Lung (tissue), 12 donors: Measurements from ENCODE around the gene HDAC8. TPM values are rescaled to one million over a fixed set of nuclear protein-coding genes. Genes with fewer than 3 reads are reported as not detected.

Source experiments
- ATAC-seq: fragments of 200-7000 bp; cut with Tn5 transposase; one replicate; pipeline ENCODE4 v1.9.1; 2020; ENCODE audit warnings: moderate number of reproducible peaks; ENCODE audit not compliant: insufficient read depth, low FRiP score
- DNase-seq, 3 donors: peaks; one replicate each; pipeline ENCODE4 v3.0.0-alpha.2; 2013 to 2017
- H3K27ac ChIP-seq, 2 donors: one replicate each; pipeline ENCODE4 v1.5.1; 2013; ENCODE audit warnings: mild to moderate bottlenecking in 2 of 2, moderate library complexity in 2 of 2, control low read depth in 1 of 2, inconsistent platforms in 1 of 2, low read depth in 1 of 2, low read length in 1 of 2
- H3K27me3 ChIP-seq, 3 donors: one replicate each; pipeline ENCODE4 v1.5.1; 2013; ENCODE audit warnings: low read length in 2 of 3; ENCODE audit not compliant: control insufficient read depth in 3 of 3, insufficient read depth in 3 of 3
- H3K36me3 ChIP-seq, 4 donors: one replicate each; pipeline ENCODE4 v1.5.1; 2013; ENCODE audit warnings: low read length in 4 of 4, mild to moderate bottlenecking in 1 of 4, moderate library complexity in 1 of 4; ENCODE audit not compliant: control insufficient read depth in 4 of 4, insufficient read depth in 4 of 4
- H3K4me1 ChIP-seq, 5 donors: one replicate each; pipeline ENCODE4 v1.5.1; 2013; ENCODE audit warnings: low read length in 5 of 5, mild to moderate bottlenecking in 2 of 5, moderate library complexity in 1 of 5; ENCODE audit not compliant: control insufficient read depth in 5 of 5, insufficient read depth in 5 of 5
- H3K4me3 ChIP-seq: one replicate; pipeline ENCODE4 v1.5.1; 2013; ENCODE audit warnings: mild to moderate bottlenecking, control low read depth, moderate library complexity
- H3K9ac ChIP-seq, 2 donors: one replicate each; pipeline ENCODE4 v1.5.1; 2013; ENCODE audit warnings: low read length in 2 of 2, control low read depth in 1 of 2; ENCODE audit not compliant: insufficient read depth in 1 of 2
- H3K9me3 ChIP-seq, 4 donors: one replicate each; pipeline ENCODE4 v1.5.1; 2013; ENCODE audit warnings: low read length in 3 of 4, mild to moderate bottlenecking in 1 of 4, moderate library complexity in 1 of 4; ENCODE audit not compliant: control insufficient read depth in 4 of 4, insufficient read depth in 3 of 4
- WGBS, 2 donors: extraction: QIAGEN DNeasy Blood & Tissue Kit; methylation state at CpG; one replicate each; pipeline ENCODE4 v1.1.7; 2013; 5-methylcytosine and 5-hydroxymethylcytosine counted together
- polyA plus RNA-seq, 2 donors: library from polyadenylated mRNA; stranded (reverse); fragments of 200-250 nt; gene quantifications; one replicate each; pipeline ENCODE4 v1.2.1, GENCODE V29; 2013
- total RNA-seq, 2 donors: library from RNA; depleted of rRNA in 1 of 2; stranded (reverse); fragments of >200 nt in 1 of 2; gene quantifications; one replicate each; pipeline ENCODE4 v1.2.1, GENCODE V29; 2014 to 2021
- TF ChIP-seq, protein P1 (sequence below): IDR thresholded peaks from 2 replicates; pipeline ENCODE4 v1.5.1; 2012; ENCODE audit warnings: mild to moderate bottlenecking; ENCODE audit errors: control extremely low read depth, extremely low read depth
- donor health status: control.
- donor health status: control.
- donor health status: Bipolar disorder and iron deficiency.
- donor health status: healthy.
- donor health status: DM: yes; HTN: yes; CAD: no.

HDAC8 gene
- total and polyA plus RNA-seq, 4 donors = 17.4 to 60.6 (median 38.5) TPM

DNA sequence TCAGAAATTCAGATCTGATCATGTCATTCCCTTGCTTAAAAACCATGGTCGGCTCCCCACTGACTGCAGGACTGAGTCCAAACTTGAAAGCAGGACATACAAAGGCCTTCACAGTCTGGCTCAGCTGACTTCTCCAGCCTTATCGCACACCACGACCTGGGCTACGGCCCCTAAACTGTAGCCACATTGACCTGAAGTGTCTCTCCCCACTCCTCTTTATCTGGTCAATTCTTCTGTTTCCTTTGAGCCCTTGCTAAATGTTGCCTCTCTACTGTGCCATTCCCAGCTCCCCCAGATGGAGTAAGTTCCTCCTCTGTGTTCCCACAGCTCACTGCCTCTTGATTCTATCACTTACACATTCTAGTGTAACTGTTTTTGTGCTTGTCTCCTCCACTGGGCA, 206.5 kb downstream of the HDAC8 start:
- 87 to 93% methylated on average over 4 of the region's 4 CpGs for WGBS, 2 donors
- Histone ChIP-seq H3K9me3 (peaks cover 0 to 2% (median 0%) of the 10 kb centered on the region in 4 donors), H3K27me3 (peaks cover 0 to 26% (median 26%) of the 10 kb centered on the region in 3 donors), H3K36me3 (peaks cover 0 to 3% (median 1%) of the 10 kb centered on the region in 4 donors), H3K4me1 (no peaks in the 10 kb centered on the region), H3K27ac (no peak overlapping the region), H3K9ac (no peak overlapping the region), H3K4me3 (no peak overlapping the region)
- DNase-seq = no peak
- no peak for ATAC-seq
- TF ChIP-seq, protein P1, sequence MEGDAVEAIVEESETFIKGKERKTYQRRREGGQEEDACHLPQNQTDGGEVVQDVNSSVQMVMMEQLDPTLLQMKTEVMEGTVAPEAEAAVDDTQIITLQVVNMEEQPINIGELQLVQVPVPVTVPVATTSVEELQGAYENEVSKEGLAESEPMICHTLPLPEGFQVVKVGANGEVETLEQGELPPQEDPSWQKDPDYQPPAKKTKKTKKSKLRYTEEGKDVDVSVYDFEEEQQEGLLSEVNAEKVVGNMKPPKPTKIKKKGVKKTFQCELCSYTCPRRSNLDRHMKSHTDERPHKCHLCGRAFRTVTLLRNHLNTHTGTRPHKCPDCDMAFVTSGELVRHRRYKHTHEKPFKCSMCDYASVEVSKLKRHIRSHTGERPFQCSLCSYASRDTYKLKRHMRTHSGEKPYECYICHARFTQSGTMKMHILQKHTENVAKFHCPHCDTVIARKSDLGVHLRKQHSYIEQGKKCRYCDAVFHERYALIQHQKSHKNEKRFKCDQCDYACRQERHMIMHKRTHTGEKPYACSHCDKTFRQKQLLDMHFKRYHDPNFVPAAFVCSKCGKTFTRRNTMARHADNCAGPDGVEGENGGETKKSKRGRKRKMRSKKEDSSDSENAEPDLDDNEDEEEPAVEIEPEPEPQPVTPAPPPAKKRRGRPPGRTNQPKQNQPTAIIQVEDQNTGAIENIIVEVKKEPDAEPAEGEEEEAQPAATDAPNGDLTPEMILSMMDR = no peak

DNA sequence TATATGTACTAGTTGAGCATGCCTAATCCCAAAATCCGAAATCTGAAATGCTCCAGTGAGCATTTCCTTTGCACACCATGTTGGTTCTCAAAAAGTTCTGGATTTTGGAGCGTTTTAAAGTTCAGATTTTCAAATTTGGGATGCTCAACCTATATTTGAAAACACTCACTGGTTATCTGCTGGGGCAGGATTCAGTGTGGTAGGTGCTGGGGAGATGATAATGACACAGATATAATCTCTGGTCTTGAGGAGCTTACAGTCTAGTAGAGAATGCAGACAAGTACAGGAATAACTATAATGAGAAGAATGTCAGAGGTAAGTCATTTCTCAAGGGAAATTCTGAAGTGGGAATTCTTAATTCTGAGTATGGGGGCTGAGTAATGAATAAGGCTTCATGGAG, 207.5 kb downstream of the HDAC8 start:
- TF ChIP-seq, protein P1 = no peak
- peaks cover 0 to 2% (median 0%) of the 10 kb centered on the region in 4 donors for H3K9me3 ChIP-seq
- peaks cover 0 to 29% (median 26%) of the 10 kb centered on the region in 3 donors for H3K27me3 ChIP-seq
- H3K9ac ChIP-seq = no peak overlapping the region
- H3K36me3 ChIP-seq = peaks cover 0 to 3% (median 1%) of the 10 kb centered on the region in 4 donors
- no peak overlapping the region for H3K4me3 ChIP-seq
- H3K27ac ChIP-seq = no peak overlapping the region
- H3K4me1 ChIP-seq = no peaks in the 10 kb centered on the region
- WGBS, 2 donors = 65 to 89% methylated on average over 2 of the region's 2 CpGs
- no peak for ATAC-seq
- no peak for DNase-seq

DNA sequence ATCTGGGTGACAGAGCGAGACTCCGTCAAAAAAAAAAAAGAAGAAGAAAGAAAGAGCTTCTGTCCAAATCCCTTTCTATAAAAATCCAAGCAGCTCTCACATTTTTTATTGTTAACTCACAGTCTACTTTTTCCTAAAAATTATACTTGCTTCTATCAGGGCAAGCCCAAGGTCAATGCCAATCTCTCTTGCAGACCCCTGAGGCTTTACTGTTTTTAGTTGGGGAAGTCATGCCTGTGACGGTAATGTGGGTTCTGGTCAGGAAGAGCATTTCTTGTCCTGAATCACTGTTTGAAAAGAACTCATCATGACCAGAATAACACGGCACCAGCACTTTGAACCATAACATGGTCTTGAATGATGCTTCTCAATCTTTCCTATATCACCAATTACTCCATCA, 212.3 kb downstream of the HDAC8 start:
- Histone ChIP-seq H3K4me3 (no peak overlapping the region), H3K27ac (no peak overlapping the region), H3K36me3 (peaks cover 0 to 3% (median 0%) of the 10 kb centered on the region in 4 donors), H3K4me1 (no peaks in the 10 kb centered on the region), H3K27me3 (peaks cover 0 to 28% (median 27%) of the 10 kb centered on the region in 3 donors), H3K9ac (no peak overlapping the region), H3K9me3 (peaks cover 0 to 3% (median 0%) of the 10 kb centered on the region in 4 donors)
- WGBS, 2 donors = 88 to 93% methylated on average over 4 of the region's 4 CpGs
- TF ChIP-seq, protein P1 = no peak
- DNase-seq = no peak
- ATAC-seq = no peak

DNA sequence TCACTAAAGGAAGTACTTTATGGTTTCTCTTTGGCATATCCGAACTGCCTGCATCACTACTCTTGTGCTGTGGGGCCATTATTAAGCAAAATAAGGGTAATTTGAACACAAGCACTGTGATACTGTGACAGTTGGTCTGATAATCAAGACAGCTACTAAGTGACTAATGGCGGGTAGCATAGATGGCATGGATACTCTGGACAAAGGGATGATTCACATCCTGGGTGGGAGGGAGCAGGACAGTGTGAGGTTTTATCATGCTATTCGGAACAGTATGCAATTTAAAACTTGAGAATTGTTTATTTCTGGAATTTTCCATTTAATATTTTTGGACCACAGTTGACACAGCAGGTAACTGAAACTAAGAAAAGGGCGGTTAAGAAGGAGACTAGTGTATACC, 214.3 kb downstream of the HDAC8 start:
- H3K4me3 ChIP-seq = no peak overlapping the region
- no peak overlapping the region for H3K9ac ChIP-seq
- H3K9me3 ChIP-seq = peaks cover 0 to 5% (median 0%) of the 10 kb centered on the region in 4 donors
- ATAC-seq (no peak), DNase-seq (no peak)
- no peak overlapping the region for H3K27ac ChIP-seq
- H3K4me1 ChIP-seq = no peaks in the 10 kb centered on the region
- no peaks in the 10 kb centered on the region for H3K36me3 ChIP-seq
- WGBS, 2 donors = 82 to 93% methylated on average over 4 of the region's 4 CpGs
- TF ChIP-seq, protein P1 = no peak
- peaks cover 0 to 42% (median 28%) of the 10 kb centered on the region in 3 donors for H3K27me3 ChIP-seq
